A549 (cell line): ENCODE measurements around the gene HAUS1. TPM values are rescaled to one million over a fixed set of nuclear protein-coding genes. Genes with fewer than 3 reads are reported as not detected.

Experiments
- ATAC-seq, 2 experiments: fragments of 200-7000 bp in 1 of 2; fragments of >200 bp in 1 of 2; cut with Nextera tagmentation in 1 of 2; cut with Tn5 transposase in 1 of 2; 3 replicates each; pipeline versions ENCODE4 v1.8.0 to v1.9.1; 2018 to 2020; ENCODE audit warnings: mild to moderate bottlenecking in 1 of 2, moderate library complexity in 1 of 2
- CTCF ChIA-PET: fragments of 300-600 bp; sonication (Branson Sonifier 250); formaldehyde crosslinking; extraction: SDS; loops from one replicate; lab custom pipeline; 2021; ENCODE audit warnings: antibody characterized with exemption, inconsistent platforms; lab: Yijun Ruan, JAX
- POLR2A ChIA-PET: fragments of 350-600 bp; formaldehyde crosslinking; extraction: SDS; loops from one replicate; lab custom pipeline; 2021; ENCODE audit warnings: antibody characterized with exemption, inconsistent platforms; lab: Yijun Ruan, JAX
- DNase-seq, 2 experiments: peaks; one replicate each; pipeline versions ENCODE4 v3.0.0 to v3.0.0-alpha.2; 2011 to 2016; ENCODE audit warnings: low read depth in 1 of 2, low spot score in 1 of 2
- FAIRE-seq: peaks from 2 replicates; lab custom pipeline; 2011; peaks lifted over from hg19 to GRCh38; lab: Jason Lieb, UNC
- H3K27ac ChIP-seq, 2 experiments: fragments of >200 bp; sonication (Bioruptor Twin); formaldehyde crosslinking; 3 replicates each; pipeline ENCODE4 v1.5.1; 2016 to 2017
- H3K4me1 ChIP-seq: fragments of >200 bp; sonication (Bioruptor Twin); formaldehyde crosslinking; 3 replicates; pipeline ENCODE4 v1.6.1; 2016
- H3K4me2 ChIP-seq: fragments of >200 bp; sonication (Bioruptor Twin); formaldehyde crosslinking; 3 replicates; pipeline ENCODE4 v1.6.1; 2016
- H3K4me3 ChIP-seq: fragments of >200 bp; sonication (Bioruptor Twin); formaldehyde crosslinking; 3 replicates; pipeline ENCODE4 v1.5.1; 2016
- H3K9me3 ChIP-seq: fragments of >200 bp; sonication (Bioruptor Twin); formaldehyde crosslinking; 3 replicates; pipeline ENCODE4 v1.6.1; 2016
- BHLHE40 ChIP-seq: IDR thresholded peaks from 2 replicates; pipeline ENCODE4 v1.6.1; 2012; ENCODE audit warnings: low read depth, low read length, inconsistent platforms
- CBX2 ChIP-seq: fragments of 200-600 bp; sonication (generic); IDR thresholded peaks from 2 replicates; pipeline ENCODE4 v1.6.1; 2016; ENCODE audit warnings: low read depth, mild to moderate bottlenecking, borderline replicate concordance
- CHD2 ChIP-seq: fragments of 150-350 bp; IDR thresholded peaks from 2 replicates; pipeline ENCODE4 v1.6.1; 2014; ENCODE audit warnings: low read length; ENCODE audit not compliant: partially characterized antibody
- EP300 ChIP-seq, 2 experiments: fragments of >200 bp; sonication (Bioruptor Twin); formaldehyde crosslinking; IDR thresholded peaks; 2 replicates in 1 of 2; 3 replicates in 1 of 2; pipeline ENCODE4 v1.6.1; 2016 to 2017
- GATA3 ChIP-seq: IDR thresholded peaks from 2 replicates; pipeline ENCODE4 v1.6.1; 2012; ENCODE audit warnings: borderline replicate concordance
- HOXA7 ChIP-seq: fragments of 250-450 bp; sonication (Bioruptor Pico); IDR thresholded peaks from 2 replicates; pipeline ENCODE4 v1.5.0; 2020; ENCODE audit warnings: mild to moderate bottlenecking, moderate library complexity
- HOXB13 ChIP-seq: fragments of 250-450 bp; sonication (Bioruptor Pico); IDR thresholded peaks from 2 replicates; pipeline ENCODE4 v1.5.0; 2020; ENCODE audit warnings: low read depth, mild to moderate bottlenecking, moderate library complexity
- KDM1A ChIP-seq: fragments of 200-600 bp; sonication (generic); IDR thresholded peaks from 2 replicates; pipeline ENCODE4 v1.6.1; 2016; ENCODE audit warnings: low read depth, mild to moderate bottlenecking
- KDM5A ChIP-seq: fragments of 200-600 bp; sonication (generic); IDR thresholded peaks from 2 replicates; pipeline ENCODE4 v1.6.1; 2016; ENCODE audit warnings: antibody characterized with exemption, mild to moderate bottlenecking
- MAFK ChIP-seq: fragments of 450-650 bp; IDR thresholded peaks from 2 replicates; pipeline ENCODE4 v1.6.1; 2014; ENCODE audit not compliant: partially characterized antibody
- MYC ChIP-seq: IDR thresholded peaks from 2 replicates; pipeline ENCODE4 v1.6.1; 2012; ENCODE audit warnings: mild to moderate bottlenecking, inconsistent platforms, low read length, improper control_type of control experiment, borderline replicate concordance
- NFE2L2 ChIP-seq: fragments of 150-350 bp; conservative IDR thresholded peaks from 2 replicates; pipeline ENCODE4 v1.6.1; 2014; ENCODE audit warnings: low read length
- PHF8 ChIP-seq: fragments of 200-600 bp; sonication (generic); IDR thresholded peaks from 2 replicates; pipeline ENCODE4 v1.6.1; 2016; ENCODE audit warnings: low read depth, mild to moderate bottlenecking, antibody characterized with exemption, moderate library complexity, borderline replicate concordance
- POLR2AphosphoS2 ChIP-seq: conservative IDR thresholded peaks from 2 replicates; pipeline ENCODE4 v1.6.1; 2012; ENCODE audit warnings: low read length, improper control_type of control experiment, inconsistent platforms
- RAD21 ChIP-seq, 2 experiments: fragments of >200 bp in 1 of 2; sonication (Bioruptor Twin) in 1 of 2; formaldehyde crosslinking in 1 of 2; IDR thresholded peaks in 1 of 2; conservative IDR thresholded peaks in 1 of 2; 2 replicates in 1 of 2; 3 replicates in 1 of 2; pipeline ENCODE4 v1.6.1; 2012 to 2018; ENCODE audit warnings: inconsistent platforms in 1 of 2
- ZSCAN20 ChIP-seq: fragments of 250-450 bp; sonication (Bioruptor Pico); IDR thresholded peaks from 2 replicates; pipeline ENCODE4 v1.8.0; 2022; ENCODE audit warnings: mild to moderate bottlenecking, moderate library complexity
- WGBS: methylation state at CpG from one replicate; pipeline ENCODE4 v1.1.6; 2017; ENCODE audit errors: missing lambda C conversion rate; 5-methylcytosine and 5-hydroxymethylcytosine counted together
- polyA plus RNA-seq, 4 experiments: library from polyadenylated mRNA; depleted of rRNA in 3 of 4; stranded (reverse); fragments of >200 nt; fragmentation: RNase III in 1 of 4; extraction: RNeasy Plus Mini Kit Qiagen cat#74134 plus additional on column Dnase treatment in 1 of 4; gene quantifications; 2 replicates in 3 of 4; 3 replicates in 1 of 4; pipeline ENCODE4 v1.2.3, GENCODE V29; 2011 to 2017
- TF ChIP-seq, protein P1 (sequence below): fragments of 200-600 bp; sonication (generic); IDR thresholded peaks from 2 replicates; pipeline ENCODE4 v1.6.1; 2016; ENCODE audit warnings: antibody characterized with exemption, mild to moderate bottlenecking, moderate library complexity
- TF ChIP-seq, protein P2 (sequence below): fragments of 450-650 bp; IDR thresholded peaks from 2 replicates; pipeline ENCODE4 v1.6.1; 2014; ENCODE audit warnings: antibody characterized with exemption
- TF ChIP-seq, protein P3 (sequence below): fragments of >200 bp; sonication (Bioruptor Twin); formaldehyde crosslinking; IDR thresholded peaks from 3 replicates; pipeline ENCODE4 v1.5.1; 2016
- TF ChIP-seq, protein P4 (sequence below): fragments of 250-450 bp; sonication (Bioruptor Pico); IDR thresholded peaks from 2 replicates; pipeline ENCODE4 v1.5.0; 2020; ENCODE audit warnings: low read depth, mild to moderate bottlenecking, moderate library complexity

HAUS1 gene
- polyA plus RNA-seq, 2 of the 4 experiments (the other 2 are of a cell fraction) = 58.6 to 59.7 TPM

DNA sequence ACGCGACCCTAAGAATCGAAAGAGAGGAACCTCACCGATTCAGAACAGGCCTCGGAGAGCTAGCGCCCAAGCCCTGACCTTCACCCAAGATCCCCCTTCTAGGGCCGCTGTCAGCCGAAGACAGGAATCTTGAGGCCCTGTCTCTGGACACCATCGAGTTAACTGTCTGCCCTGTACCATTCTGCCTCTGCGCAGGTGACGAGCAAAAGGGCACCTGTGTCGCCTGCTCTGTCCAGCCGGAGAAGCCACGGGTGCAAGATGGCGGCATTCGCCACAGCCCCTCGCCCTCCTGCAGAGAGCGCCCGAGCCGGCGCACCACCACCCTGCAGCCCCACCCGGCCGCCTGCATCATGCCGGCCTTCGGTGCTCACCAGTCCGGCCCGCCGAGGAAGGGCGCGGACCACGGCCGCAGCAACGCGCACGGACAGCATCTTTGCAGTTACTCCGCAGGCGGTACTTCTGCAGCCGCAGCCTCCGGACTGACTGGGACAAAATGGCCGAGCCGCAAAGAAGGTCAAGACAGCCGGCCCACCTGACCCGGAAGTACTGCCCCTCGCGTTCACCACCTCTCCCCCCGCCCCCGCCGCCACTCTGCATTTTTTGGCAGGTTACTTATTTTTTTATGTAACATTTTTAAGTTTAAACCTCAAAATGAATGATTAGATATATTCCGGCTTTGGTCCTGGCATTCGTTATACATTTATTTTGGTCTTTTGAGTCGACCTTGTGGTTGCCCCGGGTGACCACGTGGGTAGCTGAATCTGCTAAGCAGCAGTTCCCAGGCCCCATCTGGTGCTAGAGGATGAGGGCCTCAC lies 6.2 kb upstream of the HAUS1 start, which contains the start of gene ATP5F1A (continued):
- TF ChIP-seq, protein P1, sequence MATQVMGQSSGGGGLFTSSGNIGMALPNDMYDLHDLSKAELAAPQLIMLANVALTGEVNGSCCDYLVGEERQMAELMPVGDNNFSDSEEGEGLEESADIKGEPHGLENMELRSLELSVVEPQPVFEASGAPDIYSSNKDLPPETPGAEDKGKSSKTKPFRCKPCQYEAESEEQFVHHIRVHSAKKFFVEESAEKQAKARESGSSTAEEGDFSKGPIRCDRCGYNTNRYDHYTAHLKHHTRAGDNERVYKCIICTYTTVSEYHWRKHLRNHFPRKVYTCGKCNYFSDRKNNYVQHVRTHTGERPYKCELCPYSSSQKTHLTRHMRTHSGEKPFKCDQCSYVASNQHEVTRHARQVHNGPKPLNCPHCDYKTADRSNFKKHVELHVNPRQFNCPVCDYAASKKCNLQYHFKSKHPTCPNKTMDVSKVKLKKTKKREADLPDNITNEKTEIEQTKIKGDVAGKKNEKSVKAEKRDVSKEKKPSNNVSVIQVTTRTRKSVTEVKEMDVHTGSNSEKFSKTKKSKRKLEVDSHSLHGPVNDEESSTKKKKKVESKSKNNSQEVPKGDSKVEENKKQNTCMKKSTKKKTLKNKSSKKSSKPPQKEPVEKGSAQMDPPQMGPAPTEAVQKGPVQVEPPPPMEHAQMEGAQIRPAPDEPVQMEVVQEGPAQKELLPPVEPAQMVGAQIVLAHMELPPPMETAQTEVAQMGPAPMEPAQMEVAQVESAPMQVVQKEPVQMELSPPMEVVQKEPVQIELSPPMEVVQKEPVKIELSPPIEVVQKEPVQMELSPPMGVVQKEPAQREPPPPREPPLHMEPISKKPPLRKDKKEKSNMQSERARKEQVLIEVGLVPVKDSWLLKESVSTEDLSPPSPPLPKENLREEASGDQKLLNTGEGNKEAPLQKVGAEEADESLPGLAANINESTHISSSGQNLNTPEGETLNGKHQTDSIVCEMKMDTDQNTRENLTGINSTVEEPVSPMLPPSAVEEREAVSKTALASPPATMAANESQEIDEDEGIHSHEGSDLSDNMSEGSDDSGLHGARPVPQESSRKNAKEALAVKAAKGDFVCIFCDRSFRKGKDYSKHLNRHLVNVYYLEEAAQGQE = no peak
- TF ChIP-seq CHD2 (no peak), HOXA7 (CRISPR knock-in tag) (no peak), PHF8 (no peak), KDM5A (peak; percentile 45; the same call in 1 of the 2 replicates), MAFK (no peak), RAD21 (conservative IDR thresholded peaks at IDR 0.05 in 1 of 2, IDR thresholded peaks at IDR 0.05 in 1 of 2) (no peak), KDM1A (no peak), EP300 (IDR thresholded peaks at IDR 0.05) (no peak), CBX2 (no peak), POLR2AphosphoS2 (no peak), ZSCAN20 (CRISPR knock-in tag) (no peak), BHLHE40 (no peak), GATA3 (no peak), MYC (peak; percentile 88)
- TF ChIP-seq, protein P2, sequence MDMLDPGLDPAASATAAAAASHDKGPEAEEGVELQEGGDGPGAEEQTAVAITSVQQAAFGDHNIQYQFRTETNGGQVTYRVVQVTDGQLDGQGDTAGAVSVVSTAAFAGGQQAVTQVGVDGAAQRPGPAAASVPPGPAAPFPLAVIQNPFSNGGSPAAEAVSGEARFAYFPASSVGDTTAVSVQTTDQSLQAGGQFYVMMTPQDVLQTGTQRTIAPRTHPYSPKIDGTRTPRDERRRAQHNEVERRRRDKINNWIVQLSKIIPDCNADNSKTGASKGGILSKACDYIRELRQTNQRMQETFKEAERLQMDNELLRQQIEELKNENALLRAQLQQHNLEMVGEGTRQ = peak; percentile 66; the same call in 1 of the 2 replicates
- TF ChIP-seq, protein P3, sequence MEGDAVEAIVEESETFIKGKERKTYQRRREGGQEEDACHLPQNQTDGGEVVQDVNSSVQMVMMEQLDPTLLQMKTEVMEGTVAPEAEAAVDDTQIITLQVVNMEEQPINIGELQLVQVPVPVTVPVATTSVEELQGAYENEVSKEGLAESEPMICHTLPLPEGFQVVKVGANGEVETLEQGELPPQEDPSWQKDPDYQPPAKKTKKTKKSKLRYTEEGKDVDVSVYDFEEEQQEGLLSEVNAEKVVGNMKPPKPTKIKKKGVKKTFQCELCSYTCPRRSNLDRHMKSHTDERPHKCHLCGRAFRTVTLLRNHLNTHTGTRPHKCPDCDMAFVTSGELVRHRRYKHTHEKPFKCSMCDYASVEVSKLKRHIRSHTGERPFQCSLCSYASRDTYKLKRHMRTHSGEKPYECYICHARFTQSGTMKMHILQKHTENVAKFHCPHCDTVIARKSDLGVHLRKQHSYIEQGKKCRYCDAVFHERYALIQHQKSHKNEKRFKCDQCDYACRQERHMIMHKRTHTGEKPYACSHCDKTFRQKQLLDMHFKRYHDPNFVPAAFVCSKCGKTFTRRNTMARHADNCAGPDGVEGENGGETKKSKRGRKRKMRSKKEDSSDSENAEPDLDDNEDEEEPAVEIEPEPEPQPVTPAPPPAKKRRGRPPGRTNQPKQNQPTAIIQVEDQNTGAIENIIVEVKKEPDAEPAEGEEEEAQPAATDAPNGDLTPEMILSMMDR = no peak
- TF ChIP-seq, protein P4, sequence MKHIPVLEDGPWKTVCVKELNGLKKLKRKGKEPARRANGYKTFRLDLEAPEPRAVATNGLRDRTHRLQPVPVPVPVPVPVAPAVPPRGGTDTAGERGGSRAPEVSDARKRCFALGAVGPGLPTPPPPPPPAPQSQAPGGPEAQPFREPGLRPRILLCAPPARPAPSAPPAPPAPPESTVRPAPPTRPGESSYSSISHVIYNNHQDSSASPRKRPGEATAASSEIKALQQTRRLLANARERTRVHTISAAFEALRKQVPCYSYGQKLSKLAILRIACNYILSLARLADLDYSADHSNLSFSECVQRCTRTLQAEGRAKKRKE (CRISPR knock-in tag) = no peak
- TF ChIP-seq, all 56 proteins: peak for 8

DNA sequence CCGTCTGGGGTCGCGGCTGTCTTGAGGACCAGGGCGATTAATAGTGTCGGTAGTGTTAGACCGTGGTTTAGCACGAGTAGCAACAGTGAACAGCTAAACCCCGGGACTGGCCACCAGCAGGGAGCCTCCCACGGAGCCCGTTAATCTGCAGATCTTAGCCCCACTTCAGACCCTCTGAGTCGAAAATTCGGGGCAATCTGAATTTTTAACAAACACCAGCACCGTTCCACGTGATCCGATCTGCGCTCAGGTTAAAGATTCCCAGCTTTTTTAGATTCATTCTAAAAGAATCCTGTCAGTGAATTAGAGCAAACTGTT lies 5.6 kb upstream of the HAUS1 start:
- Histone ChIP-seq H3K4me2 (peak overlapping the region; percentile 88), H3K27ac (peak overlapping the region; percentile 97 to 99), H3K4me1 (peaks cover 7% of the 10 kb centered on the region; the same call in 1 of the 3 replicates), H3K9me3 (no peaks in the 10 kb centered on the region), H3K4me3 (peak overlapping the region; percentile 98)
- FAIRE-seq (no peak), DNase-seq (no peak), ATAC-seq (no peak)
- 0% methylated on average over 6 of the region's 16 CpGs for WGBS
- ChIA-PET CTCF (interaction anchor here (0.8 kb wide), 1 partner anchor 16 kb away, joined by 3 read pairs; no protein-coding TSS in a partner anchor), POLR2A (no interaction called here)
- TF ChIP-seq HOXB13 (peak; percentile 70; the same call in 1 of the 2 replicates), NFE2L2 (no peak)
